Parathyroid adenoma (tissue), 2 donors: ENCODE measurements around the gene INPPL1.

Source experiments
- H2AFZ ChIP-seq: fragments of 300-600 bp; sonication (generic); one replicate; pipeline ENCODE4 v1.7.0; 2017; ENCODE audit warnings: antibody characterized with exemption, mild to moderate bottlenecking
- H3K27ac ChIP-seq: fragments of 300-600 bp; sonication (generic); one replicate; pipeline ENCODE4 v1.7.0; 2017
- H3K27me3 ChIP-seq: fragments of 300-600 bp; sonication (generic); one replicate; pipeline ENCODE4 v1.7.0; 2017; ENCODE audit warnings: low read length; ENCODE audit not compliant: control insufficient read depth, insufficient read depth
- H3K36me3 ChIP-seq: fragments of 300-600 bp; sonication (generic); one replicate; pipeline ENCODE4 v1.7.0; 2017; ENCODE audit warnings: low read length; ENCODE audit not compliant: control insufficient read depth, insufficient read depth
- H3K4me1 ChIP-seq: fragments of 300-600 bp; sonication (generic); one replicate; pipeline ENCODE4 v1.7.0; 2017; ENCODE audit warnings: control low read depth
- H3K4me2 ChIP-seq: fragments of 300-600 bp; sonication (generic); one replicate; pipeline ENCODE4 v1.7.0; 2017; ENCODE audit warnings: low read length
- H3K4me3 ChIP-seq: fragments of 300-600 bp; sonication (generic); one replicate; pipeline ENCODE4 v1.7.0; 2017; ENCODE audit warnings: low read depth, low read length
- H3K79me2 ChIP-seq: fragments of 300-600 bp; sonication (generic); one replicate; pipeline ENCODE4 v1.7.0; 2017; ENCODE audit warnings: control low read depth
- H3K9ac ChIP-seq: fragments of 300-600 bp; sonication (generic); one replicate; pipeline ENCODE4 v1.7.0; 2017; ENCODE audit warnings: mild to moderate bottlenecking
- H3K9me3 ChIP-seq: fragments of 300-600 bp; sonication (generic); one replicate; pipeline ENCODE4 v1.7.0; 2017; ENCODE audit warnings: low read length; ENCODE audit not compliant: control insufficient read depth
- CTCF ChIP-seq: fragments of 300-600 bp; sonication (generic); IDR thresholded peaks from one replicate; pipeline ENCODE4 v1.7.0; 2017; ENCODE audit warnings: antibody characterized with exemption, mild to moderate bottlenecking
- donor health status: primary hyperparathyroidism.

Gene INPPL1

GRCh38 chr11:72267956-72268617 lies 43.5 kb downstream of the INPPL1 start:
- Histone ChIP-seq H3K27ac (no peak overlapping the region), H3K79me2 (no peaks in the 10 kb centered on the region), H3K4me2 (no peak overlapping the region), H3K9me3 (no peaks in the 10 kb centered on the region), H3K4me1 (no peaks in the 10 kb centered on the region), H3K9ac (no peak overlapping the region), H2AFZ (no peak overlapping the region), H3K4me3 (no peak overlapping the region), H3K27me3 (no peaks in the 10 kb centered on the region), H3K36me3 (no peaks in the 10 kb centered on the region)
- no peak for TF ChIP-seq CTCF

GRCh38 chr11:72271980-72272379 lies 47.4 kb downstream of the INPPL1 start:
- no peak overlapping the region for H2AFZ ChIP-seq
- H3K9ac ChIP-seq = no peak overlapping the region
- no peak for TF ChIP-seq CTCF
- no peak overlapping the region for H3K4me2 ChIP-seq
- H3K79me2 ChIP-seq = no peaks in the 10 kb centered on the region
- no peaks in the 10 kb centered on the region for H3K9me3 ChIP-seq
- no peaks in the 10 kb centered on the region for H3K27me3 ChIP-seq
- H3K4me1 ChIP-seq = no peaks in the 10 kb centered on the region
- H3K36me3 ChIP-seq = no peaks in the 10 kb centered on the region
- no peak overlapping the region for H3K27ac ChIP-seq
- H3K4me3 ChIP-seq = no peak overlapping the region

GRCh38 chr11:72274435-72274834 lies 49.9 kb downstream of the INPPL1 start:
- H3K27ac ChIP-seq = no peak overlapping the region
- no peaks in the 10 kb centered on the region for H3K79me2 ChIP-seq
- no peaks in the 10 kb centered on the region for H3K4me1 ChIP-seq
- H3K4me2 ChIP-seq = no peak overlapping the region
- no peak overlapping the region for H3K9ac ChIP-seq
- no peak for TF ChIP-seq CTCF
- H2AFZ ChIP-seq = no peak overlapping the region
- no peaks in the 10 kb centered on the region for H3K36me3 ChIP-seq
- no peak overlapping the region for H3K4me3 ChIP-seq
- no peaks in the 10 kb centered on the region for H3K27me3 ChIP-seq
- no peaks in the 10 kb centered on the region for H3K9me3 ChIP-seq

- Histone ChIP-seq H3K9me3 (no peaks in the 10 kb centered on the region), H3K27ac (no peak overlapping the region), H3K4me2 (no peak overlapping the region), H3K4me3 (no peak overlapping the region), H3K4me1 (no peaks in the 10 kb centered on the region), H2AFZ (no peak overlapping the region), H3K79me2 (no peaks in the 10 kb centered on the region), H3K9ac (no peak overlapping the region), H3K27me3 (no peaks in the 10 kb centered on the region), H3K36me3 (no peaks in the 10 kb centered on the region)
- TF ChIP-seq CTCF = no peak
Observed at GRCh38 chr11:72278905-72279304, 54.3 kb downstream of the INPPL1 start.

GRCh38 chr11:72280037-72280436 lies 55.5 kb downstream of the INPPL1 start:
- no peaks in the 10 kb centered on the region for H3K9me3 ChIP-seq
- no peaks in the 10 kb centered on the region for H3K79me2 ChIP-seq
- TF ChIP-seq CTCF = no peak
- no peak overlapping the region for H3K4me3 ChIP-seq
- H3K27me3 ChIP-seq = no peaks in the 10 kb centered on the region
- H3K36me3 ChIP-seq = no peaks in the 10 kb centered on the region
- no peak overlapping the region for H3K4me2 ChIP-seq
- no peak overlapping the region for H3K9ac ChIP-seq
- no peak overlapping the region for H2AFZ ChIP-seq
- no peak overlapping the region for H3K27ac ChIP-seq
- H3K4me1 ChIP-seq = no peaks in the 10 kb centered on the region
